Urinary bladder (tissue), 4 donors: Measurements from ENCODE around the gene SBK3. TPM values are rescaled to one million over a fixed set of nuclear protein-coding genes. Genes with fewer than 3 reads are reported as not detected.
A peak's percentile ranks its signal among the peaks of the same experiment; 100 is the strongest.
"Not testable (repeated sequence)": the region's sequence is repeated elsewhere in the genome, so short reads cannot be mapped to it uniquely, and the experiment has no call there.

Experiments
- DNase-seq: peaks from one replicate; pipeline ENCODE4 v3.0.0-alpha.2; 2015; ENCODE audit errors: extremely low spot score
- H3K27ac ChIP-seq: one replicate; pipeline ENCODE4 v1.5.1; 2013; ENCODE audit warnings: low read depth, mild to moderate bottlenecking, moderate library complexity
- H3K36me3 ChIP-seq: one replicate; pipeline ENCODE4 v1.6.1; 2013; ENCODE audit warnings: mild to moderate bottlenecking, moderate library complexity; ENCODE audit not compliant: insufficient read depth
- H3K4me1 ChIP-seq: one replicate; pipeline ENCODE4 v1.6.1; 2013; ENCODE audit warnings: mild to moderate bottlenecking, moderate library complexity; ENCODE audit not compliant: insufficient read depth
- H3K4me3 ChIP-seq: one replicate; pipeline ENCODE4 v1.5.1; 2013; ENCODE audit warnings: low read depth, low read length
- WGBS: extraction: QIAGEN DNeasy Blood & Tissue Kit; methylation state at CpG from one replicate; pipeline ENCODE4 v1.1.7; 2013; 5-methylcytosine and 5-hydroxymethylcytosine counted together
- polyA plus RNA-seq: library from polyadenylated mRNA; stranded (reverse); fragments of 200-250 nt; gene quantifications from one replicate; pipeline ENCODE4 v1.2.3, GENCODE V29; 2013
- total RNA-seq: library from RNA; depleted of rRNA; stranded (reverse); fragments of >200 nt; gene quantifications from one replicate; pipeline ENCODE4 v1.2.3, GENCODE V29; 2014
- donor health status: healthy with polysubstance abuse.
- donor health status: healthy.

Gene SBK3
- total and polyA plus RNA-seq, 2 donors, result 0.72 TPM; not detected in 1

GRCh38 chr19:55503157-55503501, 42.2 kb downstream of the SBK3 start:
- Histone ChIP-seq H3K4me3 (no peak overlapping the region), H3K27ac (no peak overlapping the region), H3K4me1 (no peaks in the 10 kb centered on the region), H3K36me3 (no peaks in the 10 kb centered on the region)
- DNase-seq, result no peak
- WGBS, result 84% methylated on average over 17 of the region's 17 CpGs

- WGBS, result 93% methylated on average over 9 of the region's 9 CpGs
- Histone ChIP-seq H3K27ac (no peak overlapping the region), H3K36me3 (no peaks in the 10 kb centered on the region), H3K4me1 (no peaks in the 10 kb centered on the region), H3K4me3 (no peak overlapping the region)
- DNase-seq, result no peak
These were observed 43.0 kb downstream of the SBK3 start for GRCh38 chr19:55502197-55502952.

- 94% methylated on average over 26 of the region's 26 CpGs for WGBS
- no peak overlapping the region for H3K4me3 ChIP-seq
- DNase-seq, result no peak
- no peaks in the 10 kb centered on the region for H3K36me3 ChIP-seq
- no peak overlapping the region for H3K27ac ChIP-seq
- H3K4me1 ChIP-seq, result no peaks in the 10 kb centered on the region
These were observed 44.9 kb downstream of the SBK3 start for GRCh38 chr19:55500368-55500952.

GRCh38 chr19:55498246-55498840, 47.0 kb downstream of the SBK3 start:
- Histone ChIP-seq H3K4me3 (no peak overlapping the region), H3K27ac (no peak overlapping the region), H3K36me3 (no peaks in the 10 kb centered on the region), H3K4me1 (no peaks in the 10 kb centered on the region)
- 34% methylated on average over 2 of the region's 2 CpGs for WGBS
- no peak for DNase-seq

GRCh38 chr19:55497763-55498162, 47.6 kb downstream of the SBK3 start:
- H3K27ac ChIP-seq, result no peak overlapping the region
- H3K4me1 ChIP-seq, result no peaks in the 10 kb centered on the region
- no peak overlapping the region for H3K4me3 ChIP-seq
- WGBS, result 84% methylated on average over 13 of the region's 13 CpGs
- no peaks in the 10 kb centered on the region for H3K36me3 ChIP-seq
- DNase-seq, result no peak

GRCh38 chr19:55496820-55497219, 48.5 kb downstream of the SBK3 start:
- DNase-seq, H3K27ac ChIP-seq, H3K4me3 ChIP-seq, H3K36me3 ChIP-seq, H3K4me1 ChIP-seq: not testable (repeated sequence)
- 77% methylated on average over 10 of the region's 10 CpGs for WGBS

GRCh38 chr19:55495646-55496349, 49.5 kb downstream of the SBK3 start:
- H3K27ac ChIP-seq, result no peak overlapping the region
- H3K4me1 ChIP-seq, result no peaks in the 10 kb centered on the region
- no peaks in the 10 kb centered on the region for H3K36me3 ChIP-seq
- WGBS, result 80% methylated on average over 11 of the region's 11 CpGs
- H3K4me3 ChIP-seq, result no peak overlapping the region
- no peak for DNase-seq

- DNase-seq, result no peak
- 46% methylated on average over 22 of the region's 22 CpGs for WGBS
- H3K4me1 ChIP-seq, result no peaks in the 10 kb centered on the region
- no peak overlapping the region for H3K4me3 ChIP-seq
- H3K36me3 ChIP-seq, result no peaks in the 10 kb centered on the region
- no peak overlapping the region for H3K27ac ChIP-seq
These were observed 51.1 kb downstream of the SBK3 start for GRCh38 chr19:55494172-55494761.

- no peak overlapping the region for H3K4me3 ChIP-seq
- DNase-seq, result no peak
- 47% methylated on average over 38 of the region's 38 CpGs for WGBS
- H3K36me3 ChIP-seq, result no peaks in the 10 kb centered on the region
- H3K4me1 ChIP-seq, result no peaks in the 10 kb centered on the region
- H3K27ac ChIP-seq, result no peak overlapping the region
These were observed 51.6 kb downstream of the SBK3 start for GRCh38 chr19:55493645-55494171.

GRCh38 chr19:55493052-55493644, 52.2 kb downstream of the SBK3 start:
- WGBS, result 39% methylated on average over 18 of the region's 18 CpGs
- Histone ChIP-seq H3K4me1 (no peaks in the 10 kb centered on the region), H3K4me3 (no peak overlapping the region), H3K36me3 (no peaks in the 10 kb centered on the region), H3K27ac (no peak overlapping the region)
- DNase-seq, result peak; percentile 47

- DNase-seq, result no peak
- no peak overlapping the region for H3K27ac ChIP-seq
- no peaks in the 10 kb centered on the region for H3K36me3 ChIP-seq
- 42% methylated on average over 12 of the region's 12 CpGs for WGBS
- H3K4me3 ChIP-seq, result no peak overlapping the region
- H3K4me1 ChIP-seq, result no peaks in the 10 kb centered on the region
These were observed 52.9 kb downstream of the SBK3 start for GRCh38 chr19:55492362-55492944.

GRCh38 chr19:55491546-55492360, 53.6 kb downstream of the SBK3 start:
- Histone ChIP-seq H3K27ac (no peak overlapping the region), H3K4me1 (no peaks in the 10 kb centered on the region), H3K36me3 (no peaks in the 10 kb centered on the region), H3K4me3 (no peak overlapping the region)
- no peak for DNase-seq
- 70% methylated on average over 24 of the region's 24 CpGs for WGBS
